SJCRH30 (cell line): ENCODE data around the gene LRRN4. TPM values are rescaled to one million over a fixed set of nuclear protein-coding genes. Genes with fewer than 3 reads are reported as not detected.
"Not testable (repeated sequence)": the region's sequence is repeated elsewhere in the genome, so short reads cannot be mapped to it uniquely, and the experiment has no call there.

ENCODE experiments used
- DNase-seq, 2 experiments: peaks; one replicate each; pipeline ENCODE4 v3.0.0-alpha.2; 2015 to 2020
- H3K27ac ChIP-seq: fragments of 250-450 bp; sonication (Bioruptor Pico); 2 replicates; pipeline ENCODE4 v1.5.1; 2020; ENCODE audit warnings: mild to moderate bottlenecking, moderate library complexity
- H3K27me3 ChIP-seq: fragments of 250-450 bp; sonication (Bioruptor Pico); 2 replicates; pipeline ENCODE4 v1.5.1; 2020; ENCODE audit warnings: mild to moderate bottlenecking, moderate library complexity
- H3K36me3 ChIP-seq: fragments of 250-450 bp; sonication (Bioruptor Pico); 2 replicates; pipeline ENCODE4 v1.5.1; 2020; ENCODE audit warnings: mild to moderate bottlenecking, moderate library complexity
- H3K4me1 ChIP-seq: fragments of 250-450 bp; sonication (Bioruptor Pico); 2 replicates; pipeline ENCODE4 v1.5.1; 2020; ENCODE audit warnings: mild to moderate bottlenecking, moderate library complexity
- H3K4me3 ChIP-seq: fragments of 250-450 bp; sonication (Bioruptor Pico); 2 replicates; pipeline ENCODE4 v1.5.1; 2020; ENCODE audit warnings: mild to moderate bottlenecking, moderate library complexity
- H3K9me3 ChIP-seq: fragments of 250-450 bp; sonication (Bioruptor Pico); replicated peaks from 2 replicates; pipeline ENCODE4 v1.5.1; 2020; ENCODE audit warnings: mild to moderate bottlenecking, moderate library complexity
- total RNA-seq: library from RNA; depleted of rRNA; stranded (reverse); fragments of >200 nt; shearing (Covaris generic); gene quantifications from 2 replicates; pipeline ENCODE4 v1.2.3, GENCODE V29; 2014

The LRRN4 gene
- total RNA-seq, 1 experiment from 2014 or later = 3.3 TPM

GRCh38 chr20:6074145-6074561 lies 20.3 kb upstream of the LRRN4 start:
- H3K27me3 ChIP-seq = no peaks in the 10 kb centered on the region
- H3K4me3 ChIP-seq = no peak overlapping the region
- H3K36me3 ChIP-seq = peaks cover 3% of the 10 kb centered on the region; the same call in 1 of the 2 replicates
- H3K9me3 ChIP-seq = no peaks in the 10 kb centered on the region
- DNase-seq = peak in 1 of 2 experiments; percentile 40
- no peak overlapping the region for H3K27ac ChIP-seq
- no peaks in the 10 kb centered on the region for H3K4me1 ChIP-seq

GRCh38 chr20:6070829-6071695 lies 17.2 kb upstream of the LRRN4 start:
- Histone ChIP-seq H3K9me3 (no peaks in the 10 kb centered on the region), H3K27ac (no peak overlapping the region), H3K27me3 (no peaks in the 10 kb centered on the region), H3K4me1 (no peaks in the 10 kb centered on the region), H3K4me3 (no peak overlapping the region), H3K36me3 (no peaks in the 10 kb centered on the region; the same call in 1 of the 2 replicates)
- DNase-seq = no peak

GRCh38 chr20:6069669-6070068 lies 15.8 kb upstream of the LRRN4 start:
- Histone ChIP-seq H3K9me3 (no peaks in the 10 kb centered on the region), H3K27me3 (no peaks in the 10 kb centered on the region), H3K27ac (no peak overlapping the region), H3K4me1 (no peaks in the 10 kb centered on the region), H3K4me3 (no peak overlapping the region), H3K36me3 (peaks cover 2% of the 10 kb centered on the region; the same call in 1 of the 2 replicates)
- DNase-seq = no peak

- H3K36me3 ChIP-seq = peaks cover 2% of the 10 kb centered on the region; the same call in 1 of the 2 replicates
- no peaks in the 10 kb centered on the region for H3K9me3 ChIP-seq
- H3K27ac ChIP-seq = no peak overlapping the region
- no peak for DNase-seq
- no peaks in the 10 kb centered on the region for H3K4me1 ChIP-seq
- H3K4me3 ChIP-seq = no peak overlapping the region
- no peaks in the 10 kb centered on the region for H3K27me3 ChIP-seq
These were observed 14.0 kb upstream of the LRRN4 start for GRCh38 chr20:6067763-6068318.

- H3K4me1 ChIP-seq = no peaks in the 10 kb centered on the region
- no peak for DNase-seq
These were observed 12.7 kb upstream of the LRRN4 start for GRCh38 chr20:6066582-6066981.

GRCh38 chr20:6061544-6061943 lies 7.7 kb upstream of the LRRN4 start:
- Histone ChIP-seq H3K4me1 (no peaks in the 10 kb centered on the region), H3K27me3 (no peaks in the 10 kb centered on the region), H3K9me3 (no peaks in the 10 kb centered on the region), H3K36me3 (0 out of 2 replicates have a peak, but pooled peaks cover 2% of the 10 kb centered on the region), H3K27ac (no peak overlapping the region), H3K4me3 (no peak overlapping the region)
- no peak for DNase-seq

More at GRCh38 chr20:6066582-6066981, 12.7 kb upstream of the LRRN4 start:
- no peak overlapping the region for H3K4me3 ChIP-seq
- no peaks in the 10 kb centered on the region for H3K27me3 ChIP-seq
- H3K27ac ChIP-seq = no peak overlapping the region
- H3K36me3 ChIP-seq = 0 out of 2 replicates have a peak, but pooled peaks cover 2% of the 10 kb centered on the region
- no peaks in the 10 kb centered on the region for H3K9me3 ChIP-seq

- DNase-seq = no peak
- no peak overlapping the region for H3K27ac ChIP-seq
- H3K4me1 ChIP-seq = peaks cover 7% of the 10 kb centered on the region; the same call in 1 of the 2 replicates
- H3K4me3 ChIP-seq = no peak overlapping the region
- no peaks in the 10 kb centered on the region for H3K27me3 ChIP-seq
- no peaks in the 10 kb centered on the region for H3K9me3 ChIP-seq
- no peaks in the 10 kb centered on the region for H3K36me3 ChIP-seq
These were observed 6.4 kb upstream of the LRRN4 start for GRCh38 chr20:6060213-6060612.

- Histone ChIP-seq H3K9me3 (no peaks in the 10 kb centered on the region), H3K4me1 (peaks cover 8% of the 10 kb centered on the region; the same call in 1 of the 2 replicates), H3K27ac (no peak overlapping the region), H3K27me3 (no peaks in the 10 kb centered on the region), H3K4me3 (no peak overlapping the region), H3K36me3 (no peaks in the 10 kb centered on the region)
- no peak for DNase-seq
These were observed 4.9 kb upstream of the LRRN4 start for GRCh38 chr20:6058684-6059295.

- no peak overlapping the region for H3K4me3 ChIP-seq
- no peaks in the 10 kb centered on the region for H3K27me3 ChIP-seq
- H3K4me1 ChIP-seq = peaks cover 8% of the 10 kb centered on the region; the same call in 1 of the 2 replicates
- DNase-seq = no peak
- H3K36me3 ChIP-seq = no peaks in the 10 kb centered on the region
- no peaks in the 10 kb centered on the region for H3K9me3 ChIP-seq
- no peak overlapping the region for H3K27ac ChIP-seq
These were observed 3.8 kb upstream of the LRRN4 start for GRCh38 chr20:6057691-6058090.

- Histone ChIP-seq H3K9me3 (no peaks in the 10 kb centered on the region), H3K4me1 (peaks cover 8% of the 10 kb centered on the region; the same call in 1 of the 2 replicates), H3K27ac (no peak overlapping the region), H3K36me3 (no peaks in the 10 kb centered on the region), H3K4me3 (no peak overlapping the region), H3K27me3 (no peaks in the 10 kb centered on the region)
- DNase-seq = no peak
These were observed 3.3 kb upstream of the LRRN4 start for GRCh38 chr20:6057139-6057538.

GRCh38 chr20:6055981-6056569 lies 2.2 kb upstream of the LRRN4 start:
- peak in 1 of 2 experiments; percentile 8 for DNase-seq
- H3K27me3 ChIP-seq = no peaks in the 10 kb centered on the region
- peaks cover 8% of the 10 kb centered on the region; the same call in 1 of the 2 replicates for H3K4me1 ChIP-seq
- no peaks in the 10 kb centered on the region for H3K36me3 ChIP-seq
- no peaks in the 10 kb centered on the region for H3K9me3 ChIP-seq
- no peak overlapping the region; the same call in 1 of the 2 replicates for H3K27ac ChIP-seq
- no peak overlapping the region for H3K4me3 ChIP-seq

GRCh38 chr20:6055161-6055783 lies 1.4 kb upstream of the LRRN4 start:
- H3K9me3 ChIP-seq = no peaks in the 10 kb centered on the region
- peak overlapping the region; percentile 67 for H3K4me3 ChIP-seq
- H3K4me1 ChIP-seq = peaks cover 8% of the 10 kb centered on the region; the same call in 1 of the 2 replicates
- peak overlapping the region; percentile 88 for H3K27ac ChIP-seq
- peak; percentile 36 to 53 for DNase-seq
- H3K36me3 ChIP-seq = no peaks in the 10 kb centered on the region
- H3K27me3 ChIP-seq = no peaks in the 10 kb centered on the region

GRCh38 chr20:6054689-6055051 lies 810 bp upstream of the LRRN4 start:
- DNase-seq = peak; percentile 55 to 66
- H3K36me3 ChIP-seq, H3K27me3 ChIP-seq, H3K4me1 ChIP-seq, H3K9me3 ChIP-seq: not testable (repeated sequence)
- Histone ChIP-seq H3K27ac (peak overlapping the region; percentile 88), H3K4me3 (peak overlapping the region; percentile 67)

- H3K27me3 ChIP-seq = no peaks in the 10 kb centered on the region
- H3K4me1 ChIP-seq = peaks cover 8% of the 10 kb centered on the region; the same call in 1 of the 2 replicates
- H3K4me3 ChIP-seq = peak overlapping the region; percentile 67
- peak overlapping the region; percentile 88 for H3K27ac ChIP-seq
- DNase-seq = no peak
- no peaks in the 10 kb centered on the region for H3K9me3 ChIP-seq
- no peaks in the 10 kb centered on the region for H3K36me3 ChIP-seq
These were observed 640 bp downstream of the LRRN4 start for GRCh38 chr20:6053064-6053775.
